ENCODE measurements around the gene HHLA2. TPM values are rescaled to one million over a fixed set of nuclear protein-coding genes. Genes with fewer than 3 reads are reported as not detected.

HHLA2 gene
- polyA plus RNA-seq, 1 donor (not counting 4 experiments of a cell fraction or from before 2014, with no cell fraction given) = not detected

- Histone ChIP-seq H3K36me3 (ENCODE audit: control insufficient read depth in 2 of 2, extremely low read depth in 1 of 2, insufficient read depth in 2 of 2, low read length in 2 of 2) (no peaks in the 10 kb centered on the region), H3K79me2 (ENCODE audit: control insufficient read depth, insufficient read depth, low read length) (no peaks in the 10 kb centered on the region), H3K27me3 (ENCODE audit: control insufficient read depth, extremely low read depth, insufficient read depth, low read length) (no peaks in the 10 kb centered on the region), H3K4me1 (ENCODE audit: control insufficient read depth, extremely low read depth, insufficient read depth, low read length) (peaks cover 9% of the 10 kb centered on the region), H3K4me3 (ENCODE audit: control insufficient read depth in 2 of 3, extremely low read depth in 1 of 3, insufficient read depth in 2 of 3, low read depth in 1 of 3, low read length in 3 of 3) (no peak overlapping the region), H3K9ac (ENCODE audit: control insufficient read depth, extremely low read depth, insufficient read depth, low read length) (no peak overlapping the region), H3K9me1 (ENCODE audit: control insufficient read depth, extremely low read depth, insufficient read depth, low read length) (no peaks in the 10 kb centered on the region), H3K9me3 (ENCODE audit: control insufficient read depth, low read depth, low read length) (no peaks in the 10 kb centered on the region), H3K27ac (ENCODE audit: control insufficient read depth, insufficient read depth, low read length) (no peak overlapping the region), H2AFZ (ENCODE audit: control insufficient read depth, low read length) (no peak overlapping the region), H4K20me1 (ENCODE audit: control insufficient read depth, extremely low read depth, insufficient read depth, low read length) (no peaks in the 10 kb centered on the region), H3K4me2 (ENCODE audit: control insufficient read depth, extremely low read depth, insufficient read depth, low read depth, low read length) (no peak overlapping the region)
- FAIRE-seq = no peak
- TF ChIP-seq CTCF (optimal IDR thresholded peaks at IDR 0.05 in 1 of 3, IDR thresholded peaks at IDR 0.05 in 1 of 3, conservative IDR thresholded peaks at IDR 0.05 in 1 of 3; ENCODE audit: extremely low read depth in 1 of 3, insufficient read depth in 2 of 3, low read length in 3 of 3) (no peak), EZH2 (IDR thresholded peaks at IDR 0.05; ENCODE audit: low read length) (no peak)
- dilution Hi-C loops (cut with MboI; ENCODE audit: extremely low pct_ligation_motif_present, low sequenced_read_pairs) = no loop called here
- no peak for DNase-seq (ENCODE audit: low read depth, low spot score)
Measured at GRCh38 chr3:108324177-108324576, 27.8 kb downstream of the HHLA2 start.

GRCh38 chr3:108327168-108327567 is 30.8 kb downstream of the HHLA2 start:
- no peak for FAIRE-seq
- H3K4me3 ChIP-seq (ENCODE audit: control insufficient read depth in 2 of 3, extremely low read depth in 1 of 3, insufficient read depth in 2 of 3, low read depth in 1 of 3, low read length in 3 of 3) = no peak overlapping the region
- no peaks in the 10 kb centered on the region for H4K20me1 ChIP-seq (ENCODE audit: control insufficient read depth, extremely low read depth, insufficient read depth, low read length)
- H3K27me3 ChIP-seq (ENCODE audit: control insufficient read depth, extremely low read depth, insufficient read depth, low read length) = no peaks in the 10 kb centered on the region
- H3K9me3 ChIP-seq (ENCODE audit: control insufficient read depth, low read depth, low read length) = no peaks in the 10 kb centered on the region
- DNase-seq (ENCODE audit: low read depth, low spot score) = no peak
- H3K9ac ChIP-seq (ENCODE audit: control insufficient read depth, extremely low read depth, insufficient read depth, low read length) = no peak overlapping the region
- no peaks in the 10 kb centered on the region for H3K9me1 ChIP-seq (ENCODE audit: control insufficient read depth, extremely low read depth, insufficient read depth, low read length)
- no peaks in the 10 kb centered on the region for H3K36me3 ChIP-seq (ENCODE audit: control insufficient read depth in 2 of 2, extremely low read depth in 1 of 2, insufficient read depth in 2 of 2, low read length in 2 of 2)
- dilution Hi-C loops (cut with MboI; ENCODE audit: extremely low pct_ligation_motif_present, low sequenced_read_pairs) = no loop called here
- H3K4me2 ChIP-seq (ENCODE audit: control insufficient read depth, extremely low read depth, insufficient read depth, low read depth, low read length) = no peak overlapping the region
- H3K79me2 ChIP-seq (ENCODE audit: control insufficient read depth, insufficient read depth, low read length) = no peaks in the 10 kb centered on the region
- H2AFZ ChIP-seq (ENCODE audit: control insufficient read depth, low read length) = no peak overlapping the region
- TF ChIP-seq EZH2 (IDR thresholded peaks at IDR 0.05; ENCODE audit: low read length) = no peak
- TF ChIP-seq CTCF (optimal IDR thresholded peaks at IDR 0.05 in 1 of 3, IDR thresholded peaks at IDR 0.05 in 1 of 3, conservative IDR thresholded peaks at IDR 0.05 in 1 of 3; ENCODE audit: extremely low read depth in 1 of 3, insufficient read depth in 2 of 3, low read length in 3 of 3) = no peak
- H3K4me1 ChIP-seq (ENCODE audit: control insufficient read depth, extremely low read depth, insufficient read depth, low read length) = no peaks in the 10 kb centered on the region
- no peak overlapping the region for H3K27ac ChIP-seq (ENCODE audit: control insufficient read depth, insufficient read depth, low read length)

Data from keratinocyte (primary cell).